Breast epithelium (tissue), 4 donors: ENCODE measurements around the gene NNAT. TPM values are rescaled to one million over a fixed set of nuclear protein-coding genes. Genes with fewer than 3 reads are reported as not detected.
A peak's percentile ranks its signal among the peaks of the same experiment; 100 is the strongest.

Experiments
- DNase-seq, 2 donors: peaks; one replicate each; pipeline ENCODE4 v3.0.0-alpha.2; 2019; ENCODE audit warnings: low spot score in 2 of 2
- H3K27ac ChIP-seq, 2 donors: fragments of 200-600 bp; sonication (generic) in 1 of 2; one replicate each; pipeline ENCODE4 v1.5.1; 2016 to 2019; ENCODE audit warnings: mild to moderate bottlenecking in 1 of 2
- H3K27me3 ChIP-seq, 2 donors: fragments of 200-600 bp; sonication (generic) in 1 of 2; one replicate each; pipeline versions ENCODE4 v1.5.1 to v1.6.0; 2017 to 2019; ENCODE audit warnings: control low read depth in 1 of 2, mild to moderate bottlenecking in 1 of 2
- H3K36me3 ChIP-seq: fragments of 200-600 bp; one replicate; pipeline ENCODE4 v1.5.1; 2019
- H3K4me1 ChIP-seq, 2 donors: fragments of 200-600 bp; sonication (generic); one replicate each; pipeline ENCODE4 v1.5.1; 2016 to 2019; ENCODE audit warnings: control low read depth in 1 of 2
- H3K4me3 ChIP-seq, 3 donors: fragments of 200-600 bp; sonication (generic); 1 replicate in 2 of 3; 2 replicates in 1 of 3; pipeline ENCODE4 v1.5.1; 2016 to 2019; ENCODE audit warnings: mild to moderate bottlenecking in 3 of 3, moderate library complexity in 2 of 3
- H3K9me3 ChIP-seq, 2 donors: fragments of 200-600 bp; sonication (generic) in 1 of 2; one replicate each; pipeline ENCODE4 v1.5.1; 2016 to 2019; ENCODE audit warnings: control low read depth in 1 of 2
- POLR2A ChIP-seq: fragments of 450-650 bp; IDR thresholded peaks from one replicate; pipeline ENCODE4 v1.6.1; 2016; ENCODE audit warnings: antibody characterized with exemption, mild to moderate bottlenecking, moderate library complexity
- POLR2AphosphoS5 ChIP-seq, 3 donors: sonication (generic); formaldehyde crosslinking; IDR thresholded peaks; one replicate each; pipeline ENCODE4 v1.6.1; 2017; ENCODE audit warnings: antibody characterized with exemption in 3 of 3
- intact Hi-C: fragments of 100-400 bp; cut with DNase I; formaldehyde crosslinking; loops from one replicate; pipeline ENCODE4 v1.15.1; 2023; ENCODE audit warnings: low total_unique reads
- total RNA-seq, 3 donors: library from RNA; depleted of rRNA; stranded (reverse); fragments of >200 nt; gene quantifications; one replicate each; pipeline ENCODE4 v1.1.0, GENCODE V29; 2016
- TF ChIP-seq, protein P1 (sequence below), 3 donors: fragments of 450-650 bp; IDR thresholded peaks; one replicate each; pipeline ENCODE4 v1.5.1; 2016 to 2017; ENCODE audit warnings: antibody characterized with exemption in 3 of 3, mild to moderate bottlenecking in 3 of 3, moderate library complexity in 3 of 3

The NNAT gene
- total RNA-seq, 3 donors from 2014 or later, result 3.9 to 82.1 (median 9.7) TPM

DNA sequence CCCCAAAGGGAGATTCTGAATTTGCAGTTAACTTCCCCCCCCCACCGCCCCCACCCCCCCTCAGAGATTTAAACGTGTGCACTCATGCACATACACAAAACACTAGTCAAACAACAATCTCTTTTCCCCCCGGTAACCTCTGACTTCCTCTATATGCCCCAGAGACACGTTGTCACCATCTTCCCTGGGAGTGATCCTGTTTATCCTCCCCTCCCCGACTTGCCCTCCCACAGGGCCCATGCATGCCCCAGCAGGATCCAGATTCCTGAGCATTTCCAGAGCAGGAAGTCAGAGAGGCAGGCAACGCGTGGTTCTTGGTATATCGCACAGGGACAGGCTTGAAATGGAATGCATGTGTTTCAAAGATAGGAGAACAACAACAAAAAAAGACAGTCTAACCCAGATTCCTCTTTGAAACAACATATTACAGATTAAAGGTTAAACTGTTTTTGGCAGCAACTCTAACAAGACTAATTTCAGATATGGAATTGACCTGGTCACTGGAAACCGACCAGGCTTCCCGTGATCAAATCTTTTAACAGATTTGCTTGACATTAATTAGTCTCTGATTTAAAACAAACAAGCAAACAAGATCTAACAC is 5.3 kb downstream of the NNAT start:
- Histone ChIP-seq H3K27ac (peak overlapping the region; percentile 98), H3K4me1 (peaks cover 9 to 12% of the 10 kb centered on the region in 2 donors), H3K27me3 (no peaks in the 10 kb centered on the region), H3K9me3 (no peaks in the 10 kb centered on the region), H3K4me3 (peak overlapping the region; percentile 77 to 96 (median 87)), H3K36me3 (no peaks in the 10 kb centered on the region)
- DNase-seq, result peak in 1 of 2 donors; percentile 77
- no peak for TF ChIP-seq POLR2A
- TF ChIP-seq POLR2AphosphoS5 (IDR thresholded peaks at IDR 0.05), result peak in 1 of 3 donors; percentile 60
- TF ChIP-seq, protein P1, sequence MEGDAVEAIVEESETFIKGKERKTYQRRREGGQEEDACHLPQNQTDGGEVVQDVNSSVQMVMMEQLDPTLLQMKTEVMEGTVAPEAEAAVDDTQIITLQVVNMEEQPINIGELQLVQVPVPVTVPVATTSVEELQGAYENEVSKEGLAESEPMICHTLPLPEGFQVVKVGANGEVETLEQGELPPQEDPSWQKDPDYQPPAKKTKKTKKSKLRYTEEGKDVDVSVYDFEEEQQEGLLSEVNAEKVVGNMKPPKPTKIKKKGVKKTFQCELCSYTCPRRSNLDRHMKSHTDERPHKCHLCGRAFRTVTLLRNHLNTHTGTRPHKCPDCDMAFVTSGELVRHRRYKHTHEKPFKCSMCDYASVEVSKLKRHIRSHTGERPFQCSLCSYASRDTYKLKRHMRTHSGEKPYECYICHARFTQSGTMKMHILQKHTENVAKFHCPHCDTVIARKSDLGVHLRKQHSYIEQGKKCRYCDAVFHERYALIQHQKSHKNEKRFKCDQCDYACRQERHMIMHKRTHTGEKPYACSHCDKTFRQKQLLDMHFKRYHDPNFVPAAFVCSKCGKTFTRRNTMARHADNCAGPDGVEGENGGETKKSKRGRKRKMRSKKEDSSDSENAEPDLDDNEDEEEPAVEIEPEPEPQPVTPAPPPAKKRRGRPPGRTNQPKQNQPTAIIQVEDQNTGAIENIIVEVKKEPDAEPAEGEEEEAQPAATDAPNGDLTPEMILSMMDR (IDR thresholded peaks at IDR 0.05), result no peak
- intact Hi-C loops, result no loop called here

DNA sequence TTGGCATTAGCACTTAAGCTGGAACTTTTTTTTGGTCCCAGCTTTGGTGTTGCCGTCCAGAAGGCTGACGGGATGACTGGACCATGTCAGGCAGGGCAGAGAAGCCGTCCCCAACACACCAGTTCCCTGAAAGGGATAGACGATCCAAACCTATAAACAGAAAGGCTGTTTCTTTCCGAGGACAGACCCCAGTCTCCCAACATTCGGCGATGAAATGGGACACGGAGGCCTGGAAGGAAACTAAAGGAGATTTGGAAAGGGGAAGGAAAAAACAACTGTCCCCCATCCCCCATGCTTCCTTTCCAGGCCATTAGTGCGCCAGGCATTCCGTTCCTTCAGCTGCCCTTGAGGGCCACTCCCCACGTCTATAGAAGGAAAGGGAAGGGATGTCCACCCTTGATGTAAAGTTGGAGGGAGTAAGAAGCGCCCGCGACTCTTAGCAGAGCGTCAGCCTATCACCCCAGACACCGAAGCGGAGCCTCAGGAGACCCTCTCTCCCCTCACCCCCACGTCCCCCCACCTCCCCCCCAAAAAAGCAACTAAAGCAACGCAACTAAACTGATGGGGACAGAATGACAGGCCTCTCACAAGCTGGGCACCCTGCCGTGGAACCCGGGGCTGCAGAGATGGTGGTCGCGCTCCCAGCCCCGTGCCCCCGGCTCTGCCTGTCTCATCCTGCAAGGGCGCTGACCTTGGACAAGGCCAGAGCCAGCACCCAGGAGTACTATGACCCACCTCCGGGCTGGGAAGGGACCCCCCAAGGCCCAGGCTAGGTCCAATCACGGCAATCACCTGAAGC is 6.0 kb downstream of the NNAT start:
- peaks cover 9 to 12% of the 10 kb centered on the region in 2 donors for H3K4me1 ChIP-seq
- no peaks in the 10 kb centered on the region for H3K36me3 ChIP-seq
- peak overlapping the region; percentile 77 to 96 (median 87) for H3K4me3 ChIP-seq
- peak overlapping the region; percentile 98 for H3K27ac ChIP-seq
- TF ChIP-seq POLR2AphosphoS5 (IDR thresholded peaks at IDR 0.05) (no peak), POLR2A (no peak)
- TF ChIP-seq, protein P1 (IDR thresholded peaks at IDR 0.05), result no peak
- intact Hi-C loops, result no loop called here
- no peaks in the 10 kb centered on the region for H3K27me3 ChIP-seq
- no peaks in the 10 kb centered on the region for H3K9me3 ChIP-seq
- DNase-seq, result peak in 1 of 2 donors; percentile 26

- H3K4me3 ChIP-seq, result peak within 1 kb of the TSS; percentile 77 to 96 (median 87)
- H3K27ac ChIP-seq, result peak within 1 kb of the TSS; percentile 98
- TF ChIP-seq POLR2AphosphoS5 (IDR thresholded peaks at IDR 0.05) (peak; percentile 77 to 88 (median 86)), POLR2A (no peak)
- TF ChIP-seq, protein P1 (IDR thresholded peaks at IDR 0.05), result no peak
- H3K4me1 ChIP-seq, result peaks cover 9 to 12% of the 10 kb centered on the region in 2 donors
- no peaks in the 10 kb centered on the region for H3K27me3 ChIP-seq
- intact Hi-C loops, result no loop called here
- peak; percentile 82 to 87 for DNase-seq
- no peaks in the 10 kb centered on the region for H3K36me3 ChIP-seq
- no peaks in the 10 kb centered on the region for H3K9me3 ChIP-seq
Observed at GRCh38 chr20:37527638-37528445, 6.8 kb downstream of the NNAT start, which contains the start of gene BLCAP. Gene BLCAP (minus strand): TSS chr20:37527876. CDS start chr20:37519174, 8,702 bp downstream.

- intact Hi-C loops, result no loop called here
Observed at GRCh38 chr20:37528446-37529213, 7.6 kb downstream of the NNAT start.

More at GRCh38 chr20:37528446-37529213, 7.6 kb downstream of the NNAT start:
- H3K4me1 ChIP-seq, result peaks cover 9 to 12% of the 10 kb centered on the region in 2 donors
- peak overlapping the region; percentile 77 to 96 (median 87) for H3K4me3 ChIP-seq
- H3K36me3 ChIP-seq, result no peaks in the 10 kb centered on the region
- no peaks in the 10 kb centered on the region for H3K9me3 ChIP-seq
- DNase-seq, result no peak
- H3K27ac ChIP-seq, result peak overlapping the region; percentile 98
- no peaks in the 10 kb centered on the region for H3K27me3 ChIP-seq
- TF ChIP-seq POLR2A (no peak), POLR2AphosphoS5 (IDR thresholded peaks at IDR 0.05) (no peak)
- TF ChIP-seq, protein P1 (IDR thresholded peaks at IDR 0.05), result no peak
